CD4-positive, alpha-beta T cell treated with Interleukin-1 beta for 1 hour (primary cell): ENCODE measurements around the gene CTXND1.
"Not testable (repeated sequence)": the region's sequence is repeated elsewhere in the genome, so short reads cannot be mapped to it uniquely, and the experiment has no call there.

Source experiments
- DNase-seq, 2 donors: peaks; one replicate each; pipeline ENCODE4 v3.0.0-alpha.2; 2020 to 2022

CTXND1 gene

GRCh38 chr15:80252121-80252518 lies at the start of gene CTXND1:
TSS of gene CTXND1 (minus strand) at chr15:80252213. CDS start at chr15:80201949, 50,264 bp downstream.
- DNase-seq: no peak

DNA sequence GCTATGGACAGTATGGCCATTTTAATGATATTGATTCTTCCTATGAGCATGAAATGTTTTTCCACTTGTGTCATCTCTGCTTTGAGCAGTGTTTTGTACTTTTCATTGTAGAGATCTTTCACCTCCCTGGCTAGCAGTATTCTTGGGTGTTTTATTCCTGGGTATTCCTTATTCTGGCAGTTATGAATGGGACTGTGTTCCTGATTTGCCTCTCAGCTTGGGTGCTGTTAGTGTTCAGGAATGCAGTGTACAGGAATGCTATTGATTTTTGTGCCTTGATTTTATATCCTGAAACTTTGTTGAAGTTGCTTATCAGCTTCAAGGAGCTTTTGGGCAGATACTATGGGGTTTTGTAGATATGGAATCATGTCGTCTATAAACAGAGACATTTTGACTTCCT lies 49.5 kb upstream of the CTXND1 start:
- DNase-seq: no peak

GRCh38 chr15:80295777-80296176 lies 43.8 kb upstream of the CTXND1 start:
- not testable (repeated sequence) for DNase-seq

GRCh38 chr15:80292079-80292478 lies 40.1 kb upstream of the CTXND1 start:
- no peak for DNase-seq

- not testable (repeated sequence) for DNase-seq
Observed at GRCh38 chr15:80290891-80291290, 38.9 kb upstream of the CTXND1 start.

DNA sequence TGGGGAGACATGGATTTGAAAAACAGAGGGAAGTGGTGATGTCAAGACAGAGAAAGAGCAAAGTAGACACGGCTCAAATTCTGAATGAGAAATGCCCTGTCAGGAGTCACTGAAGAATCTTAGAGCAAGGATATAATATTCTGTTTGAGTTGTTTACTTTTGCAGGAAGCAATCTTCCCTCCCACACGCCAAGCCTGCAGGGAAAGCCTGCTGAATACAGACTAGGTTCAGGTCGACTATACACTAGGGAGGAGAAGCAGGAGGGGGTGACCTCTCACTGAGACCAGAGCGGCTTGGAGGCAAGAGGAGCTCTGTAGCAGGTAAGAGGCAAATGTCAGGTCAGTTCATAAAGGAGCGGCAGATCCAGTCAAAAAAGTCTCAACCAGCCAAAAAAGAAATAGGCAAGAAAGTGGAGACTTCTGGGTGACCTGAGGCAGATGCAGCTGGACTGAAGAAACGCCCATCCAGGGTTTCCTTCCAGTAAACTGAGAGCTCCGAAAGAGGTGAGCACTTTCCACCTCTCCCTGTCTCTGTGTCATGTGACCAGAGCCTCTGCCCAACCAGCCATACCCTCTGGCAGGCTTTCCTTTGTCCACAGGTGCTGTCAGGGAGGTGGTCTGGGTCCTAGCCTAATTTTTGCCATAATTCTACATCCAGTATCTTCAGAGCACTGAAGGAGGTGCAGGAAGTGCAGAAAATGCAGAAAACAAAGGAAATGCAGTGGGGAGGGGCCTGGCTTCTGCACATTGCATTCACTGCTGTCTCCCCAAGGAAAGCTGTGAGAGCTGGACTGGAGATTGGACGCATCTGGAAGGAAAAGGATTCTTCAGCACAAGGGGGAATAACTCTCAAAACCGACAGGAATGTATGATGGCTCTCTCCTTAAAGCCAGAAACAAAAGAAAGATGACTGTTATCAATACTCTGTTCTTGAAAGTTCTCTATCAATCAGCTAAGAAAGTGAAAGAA lies 37.8 kb upstream of the CTXND1 start:
- no peak for DNase-seq

DNA sequence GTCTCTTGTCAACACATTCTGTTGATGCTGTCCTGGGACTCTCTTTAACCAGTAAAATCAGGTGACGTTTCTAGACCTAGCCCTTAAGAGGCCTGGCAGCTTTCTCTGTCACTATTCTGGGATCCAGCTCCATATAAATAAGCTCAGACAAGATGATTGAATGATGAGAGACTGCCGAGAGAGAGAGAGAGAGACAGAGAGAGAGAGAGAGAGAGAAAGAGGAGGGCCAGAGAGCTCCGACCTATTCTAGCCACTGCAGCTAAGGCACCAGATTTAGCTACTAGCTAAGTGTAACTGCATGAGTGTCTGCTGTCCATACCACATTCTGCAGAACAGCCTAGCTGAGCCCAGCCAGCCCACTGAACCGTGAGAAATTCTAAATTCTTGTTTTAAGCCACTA lies 36.1 kb upstream of the CTXND1 start:
- DNase-seq: no peak

- DNase-seq: no peak
Observed at GRCh38 chr15:80286055-80286454, 34.0 kb upstream of the CTXND1 start.

- DNase-seq: no peak
Observed at GRCh38 chr15:80285379-80285778, 33.4 kb upstream of the CTXND1 start.

GRCh38 chr15:80283531-80283930 lies 31.5 kb upstream of the CTXND1 start:
- no peak for DNase-seq

GRCh38 chr15:80277147-80277546 lies 25.1 kb upstream of the CTXND1 start:
- no peak for DNase-seq

DNA sequence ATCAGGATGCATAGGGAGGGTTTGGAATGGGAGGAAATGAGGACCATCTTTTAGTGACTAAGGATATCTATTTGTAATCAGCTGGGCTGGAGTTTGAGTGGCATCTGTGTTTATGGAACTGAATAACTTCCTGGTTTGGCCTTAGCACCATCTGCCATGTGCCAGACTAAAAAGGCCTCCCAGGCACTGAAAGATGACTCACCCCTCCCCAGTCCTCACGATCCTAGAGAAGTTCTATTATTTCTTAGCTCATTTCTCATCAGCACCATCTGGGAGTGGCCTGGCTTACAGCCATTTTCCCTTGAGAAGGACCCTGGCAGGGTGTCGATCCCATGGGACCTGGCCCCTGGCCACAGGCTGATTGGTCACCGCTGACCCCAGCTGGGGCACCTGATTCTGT lies 23.9 kb upstream of the CTXND1 start:
- no peak for DNase-seq

DNA sequence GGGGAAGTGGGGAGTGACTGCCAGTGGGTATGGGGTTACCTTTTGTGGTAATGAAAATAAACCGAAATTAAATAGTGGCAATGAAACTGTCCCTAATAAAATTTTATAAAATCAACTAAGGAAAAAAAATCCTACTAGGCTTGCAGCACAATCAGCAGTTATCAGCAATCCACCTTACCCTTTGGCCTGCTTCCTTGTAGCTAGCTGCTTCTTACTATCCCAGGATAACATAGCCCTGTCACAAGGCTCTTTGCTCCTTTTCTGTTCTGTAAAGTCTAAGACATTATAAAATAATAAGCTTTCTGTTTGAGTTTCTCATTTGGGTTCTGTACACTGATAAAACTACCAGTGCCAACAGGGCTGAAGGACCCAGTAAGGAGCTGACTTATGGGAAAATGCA lies 23.0 kb upstream of the CTXND1 start:
- DNase-seq: no peak

DNA sequence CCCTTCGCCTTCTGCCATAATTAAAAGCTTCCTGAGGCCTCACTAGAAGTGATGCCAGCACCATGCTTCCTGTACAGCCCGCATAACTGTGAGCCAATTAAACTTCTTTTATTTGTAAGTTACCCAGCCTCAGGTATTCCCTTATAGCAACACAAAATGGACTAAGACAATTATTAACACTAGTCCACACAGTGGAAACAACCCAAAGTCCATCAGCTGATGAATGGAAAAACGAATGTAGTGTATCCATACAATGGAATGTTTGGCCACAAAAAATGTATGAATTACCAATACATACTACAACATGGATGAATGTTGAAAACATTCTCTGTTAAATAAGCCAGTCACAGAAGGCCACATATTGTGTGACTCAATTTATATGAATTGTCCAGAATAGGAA lies 22.5 kb upstream of the CTXND1 start:
- DNase-seq: no peak

GRCh38 chr15:80272987-80273386 lies 21.0 kb upstream of the CTXND1 start:
- DNase-seq: no peak

GRCh38 chr15:80270472-80270871 lies 18.5 kb upstream of the CTXND1 start:
- no peak for DNase-seq

DNA sequence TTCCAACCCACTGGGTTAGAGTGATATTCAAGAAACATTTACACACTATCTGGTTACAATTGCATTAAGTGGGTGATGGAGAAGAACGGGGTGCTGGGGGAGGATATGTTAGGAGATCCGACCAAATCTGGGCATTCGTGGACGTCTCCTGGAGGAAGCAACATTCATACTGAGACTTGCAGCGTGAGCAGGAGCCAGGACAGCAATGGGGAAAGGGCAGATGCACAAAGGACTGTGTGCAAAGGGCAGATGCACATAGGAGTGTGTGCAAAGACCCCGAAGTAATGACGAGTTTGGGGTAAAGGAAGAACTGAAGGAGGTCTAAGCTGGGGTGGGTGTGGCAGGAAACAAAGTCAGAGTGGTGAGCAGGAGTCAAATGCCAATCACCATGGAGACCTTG lies 16.1 kb upstream of the CTXND1 start:
- no peak for DNase-seq

GRCh38 chr15:80267658-80268057 lies 15.6 kb upstream of the CTXND1 start:
- DNase-seq: no peak

GRCh38 chr15:80266745-80267144 lies 14.7 kb upstream of the CTXND1 start:
- DNase-seq: no peak

- DNase-seq: no peak
Observed at GRCh38 chr15:80266113-80266512, 14.1 kb upstream of the CTXND1 start.

DNA sequence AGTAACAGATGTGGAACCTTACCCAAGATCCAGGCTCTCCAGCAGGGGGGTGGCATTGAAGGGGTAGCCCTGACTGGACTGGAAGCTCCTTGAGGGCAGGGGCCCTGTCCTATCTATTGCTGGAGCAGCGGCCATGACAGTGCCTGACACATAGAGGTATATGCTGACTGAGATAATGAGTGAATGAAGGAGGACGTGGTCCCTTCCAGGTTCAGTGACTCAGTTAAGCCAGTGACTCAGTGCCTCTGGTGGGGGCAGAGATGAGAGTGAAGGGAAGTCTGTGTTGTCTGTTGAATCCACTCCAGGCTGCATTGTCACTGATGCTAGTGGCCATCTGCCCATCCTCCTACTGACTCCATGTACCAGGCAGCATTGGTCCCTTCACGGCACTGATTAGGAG lies 13.0 kb upstream of the CTXND1 start:
- no peak for DNase-seq

DNA sequence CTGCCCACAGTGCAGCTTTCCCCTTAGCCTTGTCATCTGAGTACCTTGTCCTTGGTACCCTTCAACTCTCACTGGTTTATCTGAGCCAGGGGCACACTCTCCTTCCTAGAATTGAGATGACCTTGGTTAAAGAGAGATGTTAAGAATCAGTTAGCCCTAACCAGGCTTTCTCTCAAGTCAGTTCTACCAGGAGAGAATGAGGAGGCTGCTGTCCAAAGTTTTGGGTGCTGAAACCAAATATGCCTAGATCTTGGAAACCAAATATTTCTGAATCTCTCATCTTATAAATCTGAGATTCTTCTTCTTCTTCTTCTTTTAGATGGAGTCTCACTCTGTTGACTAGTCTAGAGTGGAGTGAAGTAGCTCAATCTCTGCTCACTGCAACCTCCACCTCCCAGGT lies 12.0 kb upstream of the CTXND1 start:
- DNase-seq: no peak

- DNase-seq: no peak
Observed at GRCh38 chr15:80260551-80260950, 8.5 kb upstream of the CTXND1 start.

- no peak for DNase-seq
Observed at GRCh38 chr15:80259942-80260510, 8.0 kb upstream of the CTXND1 start.
